Esophagus (tissue), 2 donors: ENCODE results near the gene CHST11. TPM values are rescaled to one million over a fixed set of nuclear protein-coding genes. Genes with fewer than 3 reads are reported as not detected.

Experiments
- H3K27ac ChIP-seq, 2 donors: one replicate each; pipeline ENCODE4 v1.5.1; 2013; ENCODE audit warnings: low read depth in 2 of 2, mild to moderate bottlenecking in 2 of 2, inconsistent platforms in 1 of 2, low read length in 1 of 2, moderate library complexity in 1 of 2
- H3K27me3 ChIP-seq, 2 donors: one replicate each; pipeline ENCODE4 v1.6.1; 2013; ENCODE audit warnings: low read length in 2 of 2, control low read depth in 1 of 2, mild to moderate bottlenecking in 1 of 2; ENCODE audit not compliant: insufficient read depth in 2 of 2, control insufficient read depth in 1 of 2
- H3K36me3 ChIP-seq, 2 donors: one replicate each; pipeline ENCODE4 v1.6.1; 2013; ENCODE audit warnings: low read length in 1 of 2; ENCODE audit not compliant: control insufficient read depth in 2 of 2, insufficient read depth in 2 of 2
- H3K4me1 ChIP-seq, 2 donors: one replicate each; pipeline ENCODE4 v1.6.1; 2013; ENCODE audit warnings: low read length in 1 of 2; ENCODE audit not compliant: control insufficient read depth in 2 of 2, insufficient read depth in 2 of 2
- H3K4me3 ChIP-seq, 2 donors: one replicate each; pipeline ENCODE4 v1.5.1; 2013; ENCODE audit warnings: low read length in 2 of 2, mild to moderate bottlenecking in 2 of 2, low read depth in 1 of 2, moderate library complexity in 1 of 2
- H3K9me3 ChIP-seq, 2 donors: one replicate each; pipeline ENCODE4 v1.6.1; 2013; ENCODE audit warnings: mild to moderate bottlenecking in 2 of 2, low read depth in 1 of 2, low read length in 1 of 2, moderate library complexity in 1 of 2; ENCODE audit not compliant: control insufficient read depth in 2 of 2, insufficient read depth in 1 of 2
- WGBS, 2 donors: extraction: QIAGEN DNeasy Blood & Tissue Kit; methylation state at CpG; one replicate each; pipeline ENCODE4 v1.1.7; 2013; 5-methylcytosine and 5-hydroxymethylcytosine counted together
- polyA plus RNA-seq, 2 donors: library from polyadenylated mRNA; stranded (reverse); fragments of 200-250 nt; gene quantifications; one replicate each; pipeline ENCODE4 v1.2.3, GENCODE V29; 2013
- donor health status: healthy with polysubstance abuse.
- donor health status: Bipolar disorder and iron deficiency.

The CHST11 gene
- polyA plus RNA-seq, 2 donors, result 0.53 to 1.4 TPM

DNA sequence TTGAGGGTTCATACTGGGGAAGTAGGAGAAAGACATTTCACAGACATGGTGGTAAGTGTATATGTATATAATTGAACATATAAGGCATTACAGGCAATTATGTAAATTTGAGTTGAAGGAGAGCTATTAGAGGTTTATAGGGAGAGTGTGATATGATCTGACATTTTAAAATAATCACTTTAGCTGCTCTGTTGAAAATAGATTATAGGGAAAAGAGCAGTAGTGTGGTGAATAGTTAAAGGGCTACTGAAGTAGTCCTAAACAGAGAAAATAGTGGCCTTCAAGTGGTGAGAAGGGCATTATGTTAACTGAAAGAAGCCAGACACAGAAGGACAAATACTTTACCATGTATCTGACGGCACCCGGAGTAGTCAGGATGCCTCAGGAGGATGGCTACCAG lies 267.1 kb downstream of the CHST11 start:
- peaks cover 2 to 8% of the 10 kb centered on the region in 2 donors for H3K4me1 ChIP-seq
- no peaks in the 10 kb centered on the region for H3K27me3 ChIP-seq
- H3K9me3 ChIP-seq, result no peaks in the 10 kb centered on the region
- WGBS, 2 donors, result 92 to 94% methylated on average over 2 of the region's 2 CpGs
- no peaks in the 10 kb centered on the region for H3K36me3 ChIP-seq
- no peak overlapping the region for H3K27ac ChIP-seq
- H3K4me3 ChIP-seq, result no peak overlapping the region

DNA sequence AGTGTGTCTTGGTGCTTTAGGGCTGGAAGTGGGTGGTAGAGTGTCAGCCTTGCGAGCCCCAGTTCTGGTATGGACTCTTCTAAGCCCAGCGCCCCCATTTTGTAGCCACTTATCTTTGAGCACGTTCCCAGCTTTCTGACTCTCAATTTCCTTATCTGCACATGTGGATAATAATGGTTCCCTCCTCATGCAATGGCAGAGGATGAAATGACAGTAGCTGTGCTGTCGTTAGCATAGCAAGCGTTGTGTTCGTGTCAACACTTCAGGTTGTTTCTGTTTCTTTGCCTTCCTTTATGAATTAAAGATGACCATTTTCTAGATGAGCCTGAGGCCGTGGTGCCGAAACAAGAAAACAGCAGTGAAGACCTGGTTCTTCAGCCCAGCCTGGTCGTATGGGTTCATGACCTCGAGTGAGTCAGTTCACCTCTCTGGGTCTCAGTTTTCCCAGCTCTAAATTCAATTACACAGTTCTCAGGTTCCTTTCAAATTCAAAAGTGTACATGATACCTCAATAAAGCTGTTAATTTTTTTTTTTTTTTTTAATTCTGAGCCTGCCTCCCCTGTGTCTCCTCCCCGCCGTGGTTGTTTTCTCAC lies 268.3 kb downstream of the CHST11 start:
- H3K36me3 ChIP-seq, result no peaks in the 10 kb centered on the region
- H3K9me3 ChIP-seq, result no peaks in the 10 kb centered on the region
- 92 to 94% methylated on average over 12 of the region's 12 CpGs for WGBS, 2 donors
- no peaks in the 10 kb centered on the region for H3K27me3 ChIP-seq
- no peak overlapping the region for H3K4me3 ChIP-seq
- H3K4me1 ChIP-seq, result peaks cover 2 to 8% of the 10 kb centered on the region in 2 donors
- H3K27ac ChIP-seq, result no peak overlapping the region

DNA sequence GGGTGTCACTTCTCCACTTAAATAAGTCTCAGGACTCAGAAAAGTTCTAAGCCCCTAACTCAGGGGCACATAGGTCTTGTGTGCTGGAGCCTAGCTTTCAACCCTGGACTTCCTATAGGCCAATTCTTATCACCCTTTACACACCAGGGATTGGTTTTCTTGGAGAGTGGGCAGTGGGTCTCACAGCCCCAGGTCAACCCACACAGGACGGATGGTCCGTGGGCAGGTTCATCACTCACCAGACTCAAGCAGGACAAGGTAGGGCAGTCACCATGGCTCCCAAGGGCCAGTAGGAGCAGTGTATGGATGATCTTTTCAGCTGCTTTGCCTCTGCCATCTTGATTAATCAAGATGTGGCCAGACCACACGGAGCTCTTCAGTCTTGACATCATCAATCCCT lies 268.9 kb downstream of the CHST11 start:
- no peaks in the 10 kb centered on the region for H3K27me3 ChIP-seq
- 95 to 99% methylated on average over 3 of the region's 3 CpGs for WGBS, 2 donors
- H3K4me1 ChIP-seq, result peaks cover 2 to 5% of the 10 kb centered on the region in 2 donors
- no peak overlapping the region for H3K4me3 ChIP-seq
- no peaks in the 10 kb centered on the region for H3K9me3 ChIP-seq
- H3K27ac ChIP-seq, result no peak overlapping the region
- no peaks in the 10 kb centered on the region for H3K36me3 ChIP-seq

DNA sequence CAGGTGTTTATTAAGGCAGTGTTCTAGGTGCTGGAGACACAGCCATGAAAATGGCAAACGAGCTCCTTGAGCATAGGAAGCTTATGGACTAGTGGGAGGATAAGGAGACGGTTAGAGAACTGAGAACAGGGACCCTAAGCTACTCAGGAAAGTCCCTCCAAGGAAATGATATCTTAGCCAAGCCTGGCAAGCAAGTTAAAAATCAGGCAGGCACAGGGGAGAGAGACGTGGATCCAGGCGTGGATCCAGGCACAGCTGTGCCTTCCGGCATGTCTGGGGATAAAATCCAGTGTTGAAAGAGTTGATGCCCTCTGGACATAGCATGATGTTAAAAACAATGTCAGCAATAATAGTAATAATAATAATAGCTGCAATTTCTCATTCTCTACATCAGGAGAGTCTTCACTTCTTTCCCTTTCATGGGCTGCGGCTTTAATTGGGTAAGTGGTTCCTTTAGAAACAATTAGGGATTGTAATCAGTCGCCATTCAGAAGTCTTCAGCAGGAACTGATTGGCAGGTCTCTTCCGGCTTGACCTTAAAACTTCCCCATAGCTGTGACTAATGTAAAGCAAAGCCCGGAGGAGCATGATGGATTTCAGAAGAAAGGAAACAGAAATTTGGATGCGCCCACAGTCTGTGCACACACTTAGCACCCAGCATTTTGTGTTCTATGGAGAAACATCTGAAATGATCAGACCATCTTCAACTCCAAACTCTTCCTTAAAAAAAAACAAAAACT lies 271.1 kb downstream of the CHST11 start:
- Histone ChIP-seq H3K4me3 (no peak overlapping the region), H3K4me1 (peaks cover 2 to 3% of the 10 kb centered on the region in 2 donors), H3K36me3 (no peaks in the 10 kb centered on the region), H3K27ac (no peak overlapping the region), H3K9me3 (no peaks in the 10 kb centered on the region), H3K27me3 (no peaks in the 10 kb centered on the region)
- 68 to 71% methylated on average over 10 of the region's 10 CpGs for WGBS, 2 donors

DNA sequence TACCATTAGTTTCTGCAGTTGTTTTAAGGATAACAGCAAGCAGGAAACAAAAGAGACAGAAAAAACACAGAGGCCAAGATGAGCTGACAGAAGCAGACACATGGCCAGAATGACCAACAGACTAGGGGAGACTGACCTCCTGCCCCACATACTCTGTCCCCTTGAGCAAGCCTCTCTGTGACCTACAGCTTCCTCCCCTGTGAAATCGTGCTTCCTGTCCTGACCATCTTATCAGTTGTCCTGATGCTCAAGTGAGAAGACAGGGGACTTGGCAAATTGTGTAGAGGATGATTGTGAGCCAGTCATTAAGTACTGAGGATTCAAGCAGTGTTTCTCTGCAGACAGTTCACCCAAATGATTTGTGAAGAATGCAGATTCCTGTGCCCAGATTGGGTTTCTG lies 272.3 kb downstream of the CHST11 start:
- 47 to 64% methylated on average over 1 of the region's 1 CpG for WGBS, 2 donors
- no peak overlapping the region for H3K4me3 ChIP-seq

DNA sequence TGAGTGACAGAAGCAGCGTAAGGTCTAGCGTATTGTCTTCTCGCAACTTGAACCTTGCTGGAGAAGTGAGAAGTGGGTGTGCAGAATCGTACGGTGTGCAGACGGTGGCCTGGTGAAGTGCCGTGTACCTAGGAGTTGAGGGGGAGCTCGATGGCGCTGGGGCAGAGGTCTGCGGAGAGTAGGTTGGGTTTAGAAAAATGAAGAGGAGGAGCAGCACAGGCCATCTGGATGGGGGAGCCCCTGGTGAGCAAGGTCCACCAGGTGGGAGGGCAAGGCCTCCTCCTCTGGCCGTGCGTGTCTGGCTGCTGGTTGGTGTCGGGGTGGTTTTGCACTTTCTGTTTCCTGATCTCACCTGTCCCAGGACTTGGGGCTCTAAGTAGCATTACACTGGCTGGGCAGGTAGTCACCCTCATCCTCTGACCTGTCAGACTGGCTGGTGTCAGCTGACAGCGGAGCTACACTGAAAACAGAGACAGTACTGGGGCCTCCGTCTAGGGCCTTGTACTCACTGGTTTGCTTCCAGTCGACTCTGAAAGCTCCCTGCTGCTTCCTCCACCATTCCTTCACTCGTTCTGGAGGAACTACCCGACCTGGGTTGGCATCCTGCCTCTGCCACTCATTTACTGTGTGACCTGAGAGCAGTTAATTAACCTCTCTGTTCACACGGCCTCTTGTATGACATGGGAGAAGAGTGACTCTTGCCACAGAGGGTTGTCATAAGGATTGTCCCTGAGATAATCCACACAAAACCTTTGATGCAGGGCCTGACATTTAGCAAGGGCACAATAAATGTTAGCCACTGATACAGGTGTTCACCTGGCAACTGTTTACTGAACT lies 273.1 kb downstream of the CHST11 start:
- no peaks in the 10 kb centered on the region for H3K27me3 ChIP-seq
- H3K27ac ChIP-seq, result no peak overlapping the region
- no peak overlapping the region for H3K4me3 ChIP-seq
- WGBS, 2 donors, result 86 to 89% methylated on average over 19 of the region's 19 CpGs
- no peaks in the 10 kb centered on the region for H3K9me3 ChIP-seq
- peaks cover 2 to 3% of the 10 kb centered on the region in 2 donors for H3K4me1 ChIP-seq
- H3K36me3 ChIP-seq, result no peaks in the 10 kb centered on the region

More for the DNA sequence above, 272.3 kb downstream of the CHST11 start:
- H3K9me3 ChIP-seq, result no peaks in the 10 kb centered on the region
- no peaks in the 10 kb centered on the region for H3K36me3 ChIP-seq
- H3K4me1 ChIP-seq, result peaks cover 2 to 3% of the 10 kb centered on the region in 2 donors
- H3K27me3 ChIP-seq, result no peaks in the 10 kb centered on the region
- H3K27ac ChIP-seq, result no peak overlapping the region

DNA sequence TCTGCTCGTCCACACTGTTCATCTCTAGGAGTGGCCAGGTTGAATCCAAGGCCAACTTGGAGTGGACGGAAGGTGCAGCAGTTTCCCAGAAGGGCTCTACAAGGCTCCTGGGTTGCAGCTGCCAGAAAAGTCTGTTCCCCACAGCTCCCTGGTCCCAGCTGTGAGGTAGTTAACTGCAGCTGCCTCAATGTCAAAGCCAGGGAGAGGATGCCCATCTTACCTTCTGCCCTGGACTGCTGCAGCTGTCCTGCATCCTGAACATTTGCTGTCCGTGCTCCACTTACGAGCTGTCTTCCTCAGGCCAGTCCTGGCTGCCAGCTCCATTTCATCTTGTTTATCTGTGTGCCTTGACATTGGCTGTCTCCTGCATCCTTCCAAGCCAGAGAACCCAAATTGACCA lies 274.0 kb downstream of the CHST11 start:
- no peak overlapping the region for H3K4me3 ChIP-seq
- H3K4me1 ChIP-seq, result peaks cover 2 to 3% of the 10 kb centered on the region in 2 donors
- no peak overlapping the region for H3K27ac ChIP-seq
- no peaks in the 10 kb centered on the region for H3K27me3 ChIP-seq
- no peaks in the 10 kb centered on the region for H3K9me3 ChIP-seq
- no peaks in the 10 kb centered on the region for H3K36me3 ChIP-seq
- 71 to 78% methylated on average over 4 of the region's 4 CpGs for WGBS, 2 donors

DNA sequence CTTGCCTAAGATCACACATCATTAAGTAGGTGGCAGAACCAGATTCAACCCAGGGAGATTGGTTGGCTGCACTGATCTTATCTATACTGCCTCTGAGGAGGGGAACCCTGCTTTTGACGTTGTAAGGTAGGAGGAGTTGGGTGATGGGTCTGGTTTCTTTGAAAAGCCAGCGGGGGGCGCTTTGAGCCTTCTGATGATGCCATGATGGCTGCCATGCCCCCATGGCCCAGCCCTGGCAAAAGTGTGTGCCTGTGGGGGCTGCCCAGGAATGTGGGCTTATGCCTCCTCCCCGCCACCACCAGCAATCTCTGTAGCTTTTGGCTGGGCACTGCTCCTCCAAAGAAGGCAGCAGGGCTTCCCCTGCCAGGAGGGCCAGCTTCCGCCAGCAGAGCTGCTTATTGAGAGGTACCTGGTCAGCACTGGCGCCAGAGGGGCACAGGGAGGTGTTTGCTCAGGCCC lies 277.0 kb downstream of the CHST11 start:
- Histone ChIP-seq H3K27ac (no peak overlapping the region), H3K27me3 (no peaks in the 10 kb centered on the region), H3K9me3 (no peaks in the 10 kb centered on the region), H3K4me1 (peaks cover 2% of the 10 kb centered on the region in 2 donors), H3K36me3 (no peaks in the 10 kb centered on the region), H3K4me3 (no peak overlapping the region)
- WGBS, 2 donors, result 78 to 86% methylated on average over 6 of the region's 6 CpGs

DNA sequence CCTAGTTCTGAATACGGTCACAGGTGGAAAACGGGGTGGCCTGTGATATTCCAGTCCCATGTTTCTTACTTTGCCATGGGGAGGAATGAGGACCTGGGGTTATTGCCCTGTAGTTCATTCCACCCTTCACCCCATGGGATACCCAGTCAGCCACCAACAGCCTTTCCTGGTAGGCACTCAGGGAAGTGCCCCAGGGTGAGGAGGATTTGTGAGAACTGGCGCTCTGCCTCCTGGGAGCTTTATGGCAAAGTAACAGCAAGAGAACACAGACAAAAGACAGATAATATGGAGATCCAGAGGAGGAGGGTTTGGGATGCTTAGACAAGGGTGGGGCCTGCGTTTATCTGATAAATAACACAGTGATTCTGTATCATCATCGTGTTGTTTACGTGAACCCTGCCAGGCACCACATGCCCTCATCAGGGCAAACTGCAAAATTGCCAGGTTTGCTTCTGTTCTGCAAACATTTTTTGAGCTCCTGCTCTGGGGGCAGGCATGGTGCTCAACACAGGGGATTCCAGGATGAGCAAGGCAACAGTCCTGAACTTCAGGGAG lies 277.9 kb downstream of the CHST11 start:
- 67 to 68% methylated on average over 6 of the region's 6 CpGs for WGBS, 2 donors
- Histone ChIP-seq H3K9me3 (no peaks in the 10 kb centered on the region), H3K4me1 (peaks cover 5% of the 10 kb centered on the region in 2 donors), H3K27me3 (no peaks in the 10 kb centered on the region), H3K27ac (no peak overlapping the region), H3K36me3 (no peaks in the 10 kb centered on the region), H3K4me3 (no peak overlapping the region)
